Endothelial cell of umbilical vein (primary cell): Measurements from ENCODE around the gene DMD.

ENCODE experiments used
- CTCF ChIP-seq, 2 donors: IDR thresholded peaks; 1 replicate in 1 of 2; 2 replicates in 1 of 2; pipeline ENCODE4 v1.5.1; 2011; ENCODE audit warnings: low read length in 2 of 2, mild to moderate bottlenecking in 2 of 2, moderate library complexity in 2 of 2, control low read depth in 1 of 2, inconsistent platforms in 1 of 2, low read depth in 1 of 2; ENCODE audit not compliant: insufficient read depth in 1 of 2; ENCODE audit errors: extremely low read depth in 1 of 2
- MYC ChIP-seq: IDR thresholded peaks from one replicate; pipeline ENCODE4 v1.6.1; 2011; ENCODE audit warnings: mild to moderate bottlenecking, low read depth, low read length
- POLR2A ChIP-seq: IDR thresholded peaks from 2 replicates; pipeline ENCODE4 v1.6.1; 2012; ENCODE audit warnings: low read depth, mild to moderate bottlenecking, control low read depth, low read length

- TF ChIP-seq CTCF (IDR thresholded peaks at IDR 0.05; ENCODE audit: extremely low read depth in 1 of 2, insufficient read depth in 1 of 2, low read depth in 1 of 2, low read length in 2 of 2) (no peak), MYC (no peak), POLR2A (no peak)
These were observed 1827.4 kb downstream of the DMD start for GRCh38 chrX:31383991-31384390.
